GM18951 (cell line): ENCODE results near the gene TMEM190.

Experiments
- POLR2A ChIP-seq: IDR thresholded peaks from 4 replicates; pipeline ENCODE4 v1.6.1; 2011; ENCODE audit warnings: mild to moderate bottlenecking; ENCODE audit not compliant: insufficient read length, insufficient read depth; ENCODE audit errors: extremely low read depth
- in situ Hi-C: fragments of 300-500 bp; cut with MboI; formaldehyde crosslinking; loops from one replicate; pipeline ENCODE4 v1.12.0; 2022; ENCODE audit warnings: low sequenced_read_pairs, mixed read lengths, inconsistent platforms; ENCODE audit not compliant: unreplicated experiment

The TMEM190 gene

DNA sequence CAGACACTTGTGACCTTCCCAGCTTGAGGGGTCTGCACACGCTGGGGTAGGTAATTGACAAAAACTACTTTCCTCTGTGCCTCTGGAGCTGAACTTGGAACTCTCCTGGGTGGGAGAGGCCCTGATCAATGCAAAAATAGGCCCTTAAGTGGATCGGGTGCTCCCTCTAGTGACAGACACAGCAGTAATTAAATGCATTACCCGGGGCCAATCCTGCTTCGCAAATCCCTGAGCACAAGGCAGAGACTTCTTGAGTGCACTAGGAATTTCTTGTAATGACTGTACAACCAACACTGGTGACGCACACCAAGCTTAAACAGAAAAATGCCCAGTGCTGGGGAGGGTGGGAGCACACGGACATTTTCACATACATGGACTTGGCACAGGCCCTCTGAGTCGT lies 41.6 kb downstream of the TMEM190 start:
- in situ Hi-C loops: loop anchor here (25.0 kb wide), 1 partner anchor 531 kb away; no protein-coding TSS in a partner anchor
- no peak for TF ChIP-seq POLR2A

DNA sequence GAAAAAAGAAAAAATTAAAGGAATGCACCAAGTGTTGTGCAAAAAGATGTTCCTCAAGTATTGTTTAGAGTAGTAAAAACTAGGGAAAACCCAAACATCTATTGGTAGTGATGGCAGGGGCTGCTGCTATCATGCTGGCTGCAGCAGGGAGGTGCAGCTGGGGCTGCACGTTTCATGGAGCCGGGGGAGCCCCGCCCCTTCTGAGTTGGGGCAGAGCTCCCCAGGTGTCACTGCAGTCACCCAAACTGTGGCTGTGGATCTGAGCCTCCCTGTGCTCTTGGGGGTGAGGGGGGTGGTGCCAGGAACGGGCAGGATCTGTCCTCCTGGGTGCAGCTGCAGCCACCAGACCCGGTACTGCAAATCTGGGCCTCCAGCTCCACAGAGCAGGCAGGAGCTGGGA lies 42.5 kb downstream of the TMEM190 start:
- TF ChIP-seq POLR2A: no peak
- in situ Hi-C loops: loop anchor here (25.0 kb wide), 1 partner anchor 532 kb away; no protein-coding TSS in a partner anchor

DNA sequence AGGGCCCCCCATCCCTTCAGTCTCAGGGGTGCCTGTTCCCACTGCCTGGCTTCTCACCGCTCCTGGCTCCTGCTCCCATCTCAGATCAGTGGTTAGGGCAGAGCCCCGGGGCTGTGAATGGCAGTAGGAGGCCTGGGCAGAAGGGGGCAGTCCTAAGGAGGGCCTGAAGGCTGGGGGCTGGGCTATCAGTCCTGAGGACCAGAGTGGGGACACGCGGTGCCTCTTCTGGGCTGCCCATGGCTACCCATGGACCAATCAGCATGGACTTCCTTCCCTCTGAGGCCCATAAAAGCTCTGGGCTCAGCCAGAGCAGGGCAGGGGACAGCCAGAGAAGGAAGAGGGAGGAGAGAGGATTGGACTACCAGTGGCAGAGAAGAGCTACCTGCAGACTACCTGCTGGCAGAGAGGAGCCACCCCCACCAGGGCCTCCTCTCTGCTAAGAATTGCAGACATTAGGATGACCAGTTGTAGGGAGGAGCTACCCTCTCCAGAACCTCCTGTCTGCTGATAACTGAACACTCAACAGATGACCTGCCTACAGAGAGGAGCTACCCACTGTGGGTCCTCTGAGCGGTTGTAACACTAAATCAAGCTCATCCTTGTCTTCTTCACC lies 43.1 kb downstream of the TMEM190 start:
- in situ Hi-C loops: loop anchor here (25.0 kb wide), 1 partner anchor 532 kb away; no protein-coding TSS in a partner anchor
- TF ChIP-seq POLR2A: no peak

- in situ Hi-C loops: loop anchor here (25.0 kb wide), 1 partner anchor 534 kb away; no protein-coding TSS in a partner anchor
Observed at GRCh38 chr19:55421281-55421680, 44.7 kb downstream of the TMEM190 start.

GRCh38 chr19:55423225-55424005 lies 46.8 kb downstream of the TMEM190 start:
- TF ChIP-seq POLR2A: no peak
- in situ Hi-C loops: loop anchor here (25.0 kb wide), 1 partner anchor 536 kb away; no protein-coding TSS in a partner anchor

DNA sequence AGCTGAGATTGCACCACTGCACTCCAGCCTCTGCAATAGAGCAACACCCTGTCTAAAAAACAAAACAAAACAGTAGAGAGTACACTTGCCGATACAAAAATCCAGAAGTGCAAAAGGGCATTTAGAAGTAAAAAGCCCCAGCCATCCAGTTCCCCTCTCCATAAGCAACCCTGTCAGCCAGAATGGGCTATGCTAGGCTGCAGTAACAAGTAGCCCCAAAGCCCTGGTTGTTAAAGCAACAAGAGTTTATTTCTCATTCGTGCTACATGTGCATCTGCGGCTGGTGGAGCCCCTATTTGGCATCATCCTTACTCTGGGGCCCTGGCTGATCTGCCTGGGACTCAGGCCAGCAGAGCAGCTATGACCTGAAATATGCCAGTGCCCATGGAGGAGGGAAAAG lies 47.9 kb downstream of the TMEM190 start:
- in situ Hi-C loops: loop anchor here (25.0 kb wide), 1 partner anchor 537 kb away; no protein-coding TSS in a partner anchor

GRCh38 chr19:55426042-55426441 lies 49.4 kb downstream of the TMEM190 start:
- in situ Hi-C loops: no loop called here
- no peak for TF ChIP-seq POLR2A

More for the DNA sequence above, 47.9 kb downstream of the TMEM190 start:
- no peak for TF ChIP-seq POLR2A
